HCT116 (cell line): ENCODE data around the gene CTU1. TPM values are rescaled to one million over a fixed set of nuclear protein-coding genes. Genes with fewer than 3 reads are reported as not detected.

Source experiments
- ATAC-seq: fragments of 200-7000 bp; cut with Tn5 transposase; 2 replicates; pipeline ENCODE4 v1.9.1; 2020; ENCODE audit warnings: mild to moderate bottlenecking, moderate library complexity
- BruUV-seq: library from RNA; stranded (reverse); fragments of 400-500 nt; replicated peaks from 2 replicates; lab custom pipeline; 2021; lab: Mats Ljungman, UMichigan
- CTCF ChIA-PET: fragments of 300-600 bp; sonication (Branson Sonifier 250); formaldehyde crosslinking; loops from one replicate; lab custom pipeline; 2021; ENCODE audit warnings: antibody characterized with exemption; lab: Charles Lee
- POLR2A ChIA-PET: fragments of 300-600, 350-600 bp; sonication (Branson Sonifier 250); formaldehyde crosslinking; loops from one replicate; lab custom pipeline; 2021; ENCODE audit warnings: antibody characterized with exemption; lab: Charles Lee
- RAD21 ChIA-PET, 2 experiments: fragments of 300-600 bp; sonication (Branson Sonifier 250); formaldehyde crosslinking; loops; one replicate each; lab custom pipeline; 2023; ENCODE audit warnings: low total read pairs in 2 of 2; ENCODE audit not compliant: uncharacterized antibody in 2 of 2, unreplicated experiment in 2 of 2, low non-redundant PET in 1 of 2; lab: Charles Lee
- DNase-seq: peaks from one replicate; pipeline ENCODE4 v3.0.0-alpha.2; 2010; ENCODE audit warnings: low read depth, low spot score
- H2AFZ ChIP-seq: fragments of 200-600 bp; shearing (Covaris generic), sonication (generic); 2 replicates; pipeline ENCODE4 v1.6.1; 2017; ENCODE audit warnings: low read depth, mixed run types, mixed read lengths, antibody characterized with exemption, low read length; ENCODE audit not compliant: poor library complexity, severe bottlenecking
- H3K27ac ChIP-seq: 2 replicates; pipeline ENCODE4 v1.5.1; 2012; ENCODE audit warnings: low read depth, low read length
- H3K27me3 ChIP-seq: fragments of 200-600 bp; sonication (generic); 2 replicates; pipeline ENCODE4 v1.6.1; 2016; ENCODE audit warnings: mixed run types, low read length, mixed read lengths; ENCODE audit not compliant: insufficient read depth
- H3K36me3 ChIP-seq, 2 experiments: fragments of 200-500 bp in 1 of 2; fragments of 200-600 bp in 1 of 2; sonication (Bioruptor generic) in 1 of 2; sonication (generic) in 1 of 2; 2 replicates each; pipeline versions ENCODE4 v1.5.1 to v1.6.1; 2014 to 2016; ENCODE audit warnings: low read length in 2 of 2, inconsistent platforms in 1 of 2, mixed read lengths in 1 of 2, mixed run types in 1 of 2; ENCODE audit not compliant: insufficient read depth in 2 of 2, control insufficient read depth in 1 of 2
- H3K4me1 ChIP-seq, 2 experiments: fragments of 200-600 bp in 1 of 2; sonication (generic) in 1 of 2; 2 replicates each; pipeline versions ENCODE4 v1.5.1 to v1.6.1; 2012 to 2017; ENCODE audit warnings: low read length in 2 of 2, inconsistent platforms in 1 of 2, mild to moderate bottlenecking in 1 of 2, mixed read lengths in 1 of 2, mixed run types in 1 of 2, moderate library complexity in 1 of 2; ENCODE audit not compliant: insufficient read depth in 2 of 2, control insufficient read depth in 1 of 2
- H3K4me2 ChIP-seq: fragments of 200-600 bp; sonication (generic); 2 replicates; pipeline ENCODE4 v1.6.1; 2017; ENCODE audit warnings: mixed run types, low read length, mixed read lengths
- H3K4me3 ChIP-seq, 2 experiments: fragments of 200-600 bp in 1 of 2; sonication (generic) in 1 of 2; replicated peaks in 1 of 2; 2 replicates each; pipeline ENCODE4 v1.5.1; 2011 to 2016; ENCODE audit warnings: low read length in 2 of 2, control low read depth in 1 of 2, low read depth in 1 of 2, mild to moderate bottlenecking in 1 of 2, mixed read lengths in 1 of 2, mixed run types in 1 of 2
- H3K79me2 ChIP-seq: fragments of 200-600 bp; sonication (generic); 2 replicates; pipeline ENCODE4 v1.6.1; 2017; ENCODE audit warnings: mild to moderate bottlenecking, mixed run types, low read length, moderate library complexity, mixed read lengths; ENCODE audit not compliant: insufficient read depth
- H3K9ac ChIP-seq: fragments of 200-600 bp; sonication (generic); 2 replicates; pipeline ENCODE4 v1.6.1; 2016; ENCODE audit warnings: low read length, mixed read lengths
- H3K9me2 ChIP-seq: fragments of 200-600 bp; sonication (generic), shearing (Covaris generic); 2 replicates; pipeline ENCODE4 v1.6.1; 2017; ENCODE audit warnings: mixed run types, mild to moderate bottlenecking, moderate library complexity; ENCODE audit not compliant: insufficient read depth
- H3K9me3 ChIP-seq, 2 experiments: fragments of 200-500 bp in 1 of 2; fragments of 200-600 bp in 1 of 2; sonication (Bioruptor generic) in 1 of 2; sonication (generic) in 1 of 2; 2 replicates each; pipeline ENCODE4 v1.6.1; 2014 to 2017; ENCODE audit warnings: low read length in 2 of 2, mixed read lengths in 2 of 2, inconsistent platforms in 1 of 2, low read depth in 1 of 2, mild to moderate bottlenecking in 1 of 2, mixed run types in 1 of 2, moderate library complexity in 1 of 2; ENCODE audit not compliant: control insufficient read depth in 1 of 2, insufficient read depth in 1 of 2
- H4K20me1 ChIP-seq: fragments of 200-600 bp; sonication (generic), shearing (Covaris generic); 2 replicates; pipeline ENCODE4 v1.6.1; 2017; ENCODE audit warnings: mixed run types, mild to moderate bottlenecking, moderate library complexity; ENCODE audit not compliant: insufficient read depth
- EZH2 ChIP-seq: fragments of 200-600 bp; sonication (generic); IDR thresholded peaks from 2 replicates; pipeline ENCODE4 v1.6.1; 2017; ENCODE audit warnings: antibody characterized with exemption, mixed run types
- FOSL1 ChIP-seq: IDR thresholded peaks from 2 replicates; pipeline ENCODE4 v1.6.1; 2012; ENCODE audit warnings: low read depth
- POLR2A ChIP-seq: IDR thresholded peaks from 2 replicates; pipeline ENCODE4 v1.7.0; 2011; ENCODE audit warnings: borderline replicate concordance; ENCODE audit not compliant: insufficient read depth, insufficient read length; ENCODE audit errors: extremely low read depth
- intact Hi-C: fragments of 100-400 bp; cut with micrococcal nuclease; formaldehyde crosslinking; loops from 2 replicates; pipeline ENCODE4 v1.10.0; 2022
- total RNA-seq: library from RNA; stranded (reverse); gene quantifications from one replicate; pipeline ENCODE4 v1.2.1, GENCODE V29; 2021; ENCODE audit not compliant: unreplicated experiment
- TF ChIP-seq, protein P1 (sequence below): IDR thresholded peaks from 2 replicates; pipeline ENCODE4 v1.6.1; 2011; ENCODE audit warnings: mild to moderate bottlenecking, low read length, moderate library complexity; ENCODE audit not compliant: insufficient replicate concordance; ENCODE audit errors: extremely low read depth

CTU1 gene
- total RNA-seq, 1 experiment from 2014 or later: 14.0 TPM

DNA sequence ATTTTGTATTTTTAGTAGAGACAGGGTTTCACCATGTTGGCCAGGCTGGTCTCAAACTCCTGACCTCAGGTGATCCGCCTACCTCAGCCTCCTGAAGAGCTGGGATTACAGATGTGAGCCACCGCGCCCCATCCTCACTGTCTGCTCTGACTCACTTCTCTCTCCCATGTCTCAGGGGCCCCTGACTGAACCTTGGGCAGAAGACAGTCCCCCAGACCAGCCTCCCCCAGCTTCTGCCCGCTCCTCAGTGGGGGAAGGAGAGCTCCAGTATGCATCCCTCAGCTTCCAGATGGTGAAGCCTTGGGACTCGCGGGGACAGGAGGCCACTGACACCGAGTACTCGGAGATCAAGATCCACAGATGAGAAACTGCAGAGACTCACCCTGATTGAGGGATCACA lies 21.5 kb upstream of the CTU1 start:
- DNase-seq (no peak), ATAC-seq (no peak)
- Histone ChIP-seq H3K27me3 (0 out of 2 replicates have a peak, but pooled peaks cover 4% of the 10 kb centered on the region), H3K4me3 (no peak overlapping the region), H3K9me2 (no peaks in the 10 kb centered on the region), H3K9ac (no peak overlapping the region), H4K20me1 (no peaks in the 10 kb centered on the region), H2AFZ (no peak overlapping the region), H3K4me1 (peaks cover 2 to 7% of the 10 kb centered on the region in 2 experiments; a peak in 1 of 4 replicates), H3K27ac (no peak overlapping the region), H3K36me3 (no peaks in the 10 kb centered on the region), H3K4me2 (no peak overlapping the region), H3K79me2 (no peaks in the 10 kb centered on the region), H3K9me3 (no peaks in the 10 kb centered on the region)
- no TSS peak for BruUV-seq
- CTCF ChIA-PET: no interaction called here
- RAD21 ChIA-PET: no interaction called here
- intact Hi-C loops: no loop called here
- POLR2A ChIA-PET: no interaction called here
- TF ChIP-seq FOSL1: no peak
- TF ChIP-seq, all 23 proteins: peak for 0

DNA sequence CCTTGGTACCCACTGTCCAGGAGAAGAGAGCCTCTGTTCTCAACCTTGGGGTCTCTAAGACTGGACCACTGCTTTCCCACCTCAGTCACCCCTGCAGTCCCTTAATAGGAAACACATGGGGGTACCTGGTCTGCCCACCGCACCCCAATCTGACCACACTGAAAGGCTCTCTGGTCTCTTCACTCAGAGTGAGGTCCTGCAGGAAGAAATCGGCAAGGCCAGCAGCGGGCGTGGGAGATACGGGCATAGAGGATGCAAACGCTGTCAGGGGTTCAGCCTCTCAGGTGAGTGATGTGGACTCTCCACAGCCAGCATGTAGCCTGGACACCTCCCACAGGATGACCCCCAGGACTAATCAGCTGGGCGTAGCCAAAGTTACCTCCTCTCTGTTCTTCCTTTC lies 20.0 kb upstream of the CTU1 start:
- Histone ChIP-seq H3K9ac (no peak overlapping the region), H4K20me1 (no peaks in the 10 kb centered on the region), H3K27me3 (0 out of 2 replicates have a peak, but pooled peaks cover 4% of the 10 kb centered on the region), H3K9me2 (no peaks in the 10 kb centered on the region), H3K4me3 (no peak overlapping the region), H3K4me1 (peaks cover 2 to 7% of the 10 kb centered on the region in 2 experiments; a peak in 1 of 4 replicates), H2AFZ (no peak overlapping the region), H3K79me2 (no peaks in the 10 kb centered on the region), H3K27ac (no peak overlapping the region), H3K9me3 (no peaks in the 10 kb centered on the region), H3K4me2 (no peak overlapping the region), H3K36me3 (no peaks in the 10 kb centered on the region)
- ChIA-PET POLR2A (no interaction called here), CTCF (no interaction called here), RAD21 (no interaction called here)
- TF ChIP-seq EZH2 (no peak), POLR2A (no peak)
- TF ChIP-seq, protein P1, sequence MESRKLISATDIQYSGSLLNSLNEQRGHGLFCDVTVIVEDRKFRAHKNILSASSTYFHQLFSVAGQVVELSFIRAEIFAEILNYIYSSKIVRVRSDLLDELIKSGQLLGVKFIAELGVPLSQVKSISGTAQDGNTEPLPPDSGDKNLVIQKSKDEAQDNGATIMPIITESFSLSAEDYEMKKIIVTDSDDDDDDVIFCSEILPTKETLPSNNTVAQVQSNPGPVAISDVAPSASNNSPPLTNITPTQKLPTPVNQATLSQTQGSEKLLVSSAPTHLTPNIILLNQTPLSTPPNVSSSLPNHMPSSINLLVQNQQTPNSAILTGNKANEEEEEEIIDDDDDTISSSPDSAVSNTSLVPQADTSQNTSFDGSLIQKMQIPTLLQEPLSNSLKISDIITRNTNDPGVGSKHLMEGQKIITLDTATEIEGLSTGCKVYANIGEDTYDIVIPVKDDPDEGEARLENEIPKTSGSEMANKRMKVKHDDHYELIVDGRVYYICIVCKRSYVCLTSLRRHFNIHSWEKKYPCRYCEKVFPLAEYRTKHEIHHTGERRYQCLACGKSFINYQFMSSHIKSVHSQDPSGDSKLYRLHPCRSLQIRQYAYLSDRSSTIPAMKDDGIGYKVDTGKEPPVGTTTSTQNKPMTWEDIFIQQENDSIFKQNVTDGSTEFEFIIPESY: no peak
- no TSS peak for BruUV-seq
- intact Hi-C loops: no loop called here
- ATAC-seq (no peak), DNase-seq (no peak)
